Activated naive CD4-positive, alpha-beta T cell (primary cell): ENCODE results near the gene PTPRM.

Source experiments
- DNase-seq, 4 experiments: peaks; one replicate each; lab custom pipeline; 2025; lab: John Stamatoyannopoulos, UW

Gene PTPRM

DNA sequence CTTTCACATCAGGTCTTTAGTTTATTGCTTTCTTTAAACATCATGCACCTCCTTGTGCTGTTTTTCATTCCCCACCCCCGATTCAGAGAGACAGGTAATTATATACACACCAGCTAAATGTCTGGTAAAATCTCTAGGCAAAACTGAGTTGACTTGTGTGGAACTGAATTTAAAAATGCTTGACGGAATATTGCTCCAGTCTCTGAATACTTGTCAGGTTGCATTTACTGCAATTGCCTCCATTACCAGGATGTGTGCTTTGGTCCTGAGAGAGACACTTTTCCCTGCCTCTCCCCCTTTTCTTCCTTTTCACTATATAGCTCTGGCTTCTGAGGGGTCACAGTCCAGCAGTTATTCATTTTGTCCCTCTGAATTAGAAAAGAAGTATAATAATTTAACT lies 104.0 kb downstream of the PTPRM start:
- no peak for DNase-seq

DNA sequence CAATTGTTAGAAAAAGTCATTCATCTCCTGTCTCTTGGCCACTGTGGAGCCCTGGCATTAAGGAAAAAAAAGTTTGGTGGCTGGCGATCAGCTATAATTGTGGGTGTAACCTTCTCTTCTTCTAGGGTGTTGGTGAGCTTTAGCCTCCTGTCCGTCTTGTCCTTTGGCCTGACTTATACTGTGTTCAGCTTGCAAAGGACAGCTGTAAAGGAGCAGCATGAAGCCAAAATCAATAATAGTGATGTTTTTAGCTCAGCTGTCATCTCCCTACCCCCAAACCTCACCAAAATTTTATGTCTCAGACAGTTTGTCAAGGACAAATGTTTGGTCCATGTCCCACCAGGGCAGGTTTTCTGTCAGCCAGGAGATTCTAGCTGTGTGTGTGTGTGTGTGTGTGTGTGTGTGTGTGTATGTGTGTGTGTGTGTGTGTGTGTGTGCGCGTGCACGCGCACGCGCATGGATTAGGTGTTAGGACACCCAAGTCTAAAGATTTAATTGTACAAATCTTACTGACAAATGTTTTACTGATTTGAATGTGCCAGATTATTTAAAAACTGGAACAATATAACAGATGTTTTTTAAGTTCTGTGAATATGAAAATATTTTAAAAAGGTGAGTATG lies 109.2 kb downstream of the PTPRM start:
- DNase-seq, result no peak

DNA sequence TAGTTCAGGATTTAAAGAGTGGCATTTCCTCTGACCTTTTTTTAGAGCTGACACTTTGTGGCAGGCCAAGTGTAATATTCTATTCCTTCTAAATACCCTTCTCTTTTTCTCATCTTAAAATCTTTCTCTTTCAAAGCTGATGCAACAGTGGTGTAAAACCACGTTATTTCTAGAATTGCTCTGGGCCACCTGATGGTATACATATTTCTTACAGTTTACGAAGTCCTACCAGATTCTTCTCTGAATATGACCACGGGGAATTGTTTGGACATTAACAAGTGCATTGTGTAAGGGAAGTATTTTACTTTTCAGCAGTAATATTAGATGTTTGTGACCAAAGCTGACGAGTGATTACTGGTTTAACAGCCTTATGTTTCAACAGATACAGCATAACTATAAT lies 109.9 kb downstream of the PTPRM start:
- no peak for DNase-seq

GRCh38 chr18:7677424-7677823 lies 110.3 kb downstream of the PTPRM start:
- no peak for DNase-seq

DNA sequence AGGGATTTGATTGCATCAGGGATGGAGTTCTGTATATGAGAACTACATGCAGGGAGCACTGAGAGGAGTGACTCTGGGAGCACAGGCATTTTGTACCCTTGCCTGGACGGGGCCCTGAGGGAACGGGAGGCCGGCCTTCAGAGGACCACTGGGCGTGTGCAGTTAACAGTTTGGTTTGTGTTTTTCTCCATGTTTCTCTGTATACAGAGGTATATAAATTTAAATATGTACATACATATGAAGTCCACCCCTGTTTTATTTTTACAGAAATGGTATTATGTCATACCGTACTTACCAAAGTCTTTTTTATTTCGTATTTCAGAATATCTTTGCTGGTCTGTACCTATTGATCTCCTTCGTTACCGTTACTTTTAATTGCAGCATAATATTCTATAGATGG lies 111.3 kb downstream of the PTPRM start:
- DNase-seq, result no peak

GRCh38 chr18:7678801-7679200 lies 111.7 kb downstream of the PTPRM start:
- DNase-seq, result no peak

DNA sequence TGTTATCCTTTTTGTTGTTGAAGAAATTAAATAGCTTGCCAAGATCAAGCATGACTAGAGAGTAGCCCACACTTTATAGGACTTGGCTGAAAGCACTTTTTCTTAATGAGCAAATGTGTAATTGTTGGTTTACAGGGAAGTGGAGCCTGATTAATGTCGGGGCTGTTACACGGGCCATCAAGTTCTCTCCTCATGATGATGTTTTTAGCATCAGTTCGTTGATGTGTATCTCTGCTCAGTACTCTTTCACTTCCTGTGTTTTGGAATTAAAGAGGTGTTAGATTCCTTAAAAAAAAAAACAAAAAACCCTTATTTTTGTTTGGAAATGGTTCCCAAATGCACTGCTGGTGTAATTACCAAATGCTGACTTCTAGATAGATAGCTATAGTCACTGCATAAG lies 114.2 kb downstream of the PTPRM start:
- DNase-seq, result no peak

DNA sequence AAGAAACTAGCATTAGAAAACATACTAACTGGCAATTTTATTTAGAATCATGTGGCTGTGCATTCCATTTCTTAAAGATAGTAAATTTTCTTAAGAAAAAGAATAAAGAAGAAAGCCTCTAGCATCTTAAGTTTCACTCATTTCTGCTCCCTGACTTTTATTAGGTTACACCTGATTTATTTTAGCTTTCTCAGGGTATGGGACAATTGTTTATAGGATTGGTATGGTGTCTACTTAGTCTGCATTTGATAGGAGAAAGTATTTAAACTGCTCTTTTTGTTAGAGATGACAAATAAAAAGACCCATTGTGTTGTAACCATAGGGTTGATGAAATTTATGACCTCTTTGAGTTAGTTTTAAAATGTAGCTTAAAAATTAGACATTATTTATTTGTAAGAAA lies 115.2 kb downstream of the PTPRM start:
- no peak for DNase-seq

GRCh38 chr18:7683753-7684152 lies 116.6 kb downstream of the PTPRM start:
- DNase-seq, result no peak

- no peak for DNase-seq
These were observed 117.2 kb downstream of the PTPRM start for GRCh38 chr18:7684357-7684756.

- DNase-seq, result no peak
These were observed 117.8 kb downstream of the PTPRM start for GRCh38 chr18:7684966-7685365.

GRCh38 chr18:7686278-7686677 lies 119.2 kb downstream of the PTPRM start:
- no peak for DNase-seq

DNA sequence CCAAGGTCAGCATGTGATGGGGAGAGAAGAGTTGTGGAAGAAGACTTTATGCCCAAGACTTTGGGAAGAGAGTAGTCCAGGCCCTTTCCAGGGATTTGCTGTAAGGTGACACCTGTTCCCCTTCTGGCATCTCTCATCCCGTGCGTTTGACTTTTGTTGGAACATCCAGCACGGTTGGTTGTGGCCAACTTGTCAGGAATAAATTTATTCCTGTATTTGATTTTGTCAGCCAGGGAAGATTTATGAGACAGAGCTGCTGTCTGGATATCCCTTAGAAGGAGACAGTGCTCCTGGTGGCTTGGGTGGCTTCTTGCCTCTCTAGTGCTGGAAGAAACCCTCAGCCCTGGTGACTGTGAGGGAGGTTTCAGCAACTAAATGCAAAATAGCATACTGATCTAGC lies 121.5 kb downstream of the PTPRM start:
- DNase-seq, result no peak

DNA sequence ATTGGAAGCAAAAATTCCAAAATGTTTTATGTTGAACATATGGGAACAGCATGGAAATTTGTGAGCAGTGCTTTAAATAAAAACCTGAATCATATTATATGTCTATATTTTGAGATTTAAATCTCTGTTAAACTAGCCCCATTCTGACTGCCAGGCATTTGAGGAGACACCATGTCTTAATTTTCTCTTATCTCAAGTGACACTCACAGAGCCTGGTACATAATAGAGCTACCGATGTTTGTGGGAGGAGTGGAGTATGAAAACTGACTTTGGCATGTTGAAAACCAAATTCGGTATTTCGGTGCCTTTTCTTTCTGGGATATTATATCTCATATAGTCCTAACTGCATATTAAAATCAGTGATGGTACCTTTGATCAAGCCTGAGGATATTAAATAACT lies 124.1 kb downstream of the PTPRM start:
- DNase-seq, result no peak

DNA sequence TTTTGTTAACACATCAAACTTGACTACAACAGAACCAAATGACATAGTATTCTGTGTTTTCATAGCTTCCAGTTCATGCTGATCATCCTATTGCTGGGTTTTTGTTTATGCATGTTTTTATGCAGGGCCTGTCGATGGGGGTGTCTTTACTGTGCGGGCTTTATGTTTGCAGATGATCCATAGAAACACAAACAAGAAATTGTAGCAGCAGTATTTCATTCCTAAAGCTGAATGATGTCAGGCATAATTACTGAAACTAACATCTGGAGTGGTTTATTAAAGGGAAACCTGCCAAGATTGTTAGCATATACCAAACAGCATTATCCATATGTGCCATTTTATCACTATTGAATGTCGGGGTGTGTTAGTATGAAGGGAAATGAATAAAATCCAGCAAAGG lies 129.7 kb downstream of the PTPRM start:
- DNase-seq, result no peak

- no peak for DNase-seq
These were observed 130.2 kb downstream of the PTPRM start for GRCh38 chr18:7697306-7697705.

DNA sequence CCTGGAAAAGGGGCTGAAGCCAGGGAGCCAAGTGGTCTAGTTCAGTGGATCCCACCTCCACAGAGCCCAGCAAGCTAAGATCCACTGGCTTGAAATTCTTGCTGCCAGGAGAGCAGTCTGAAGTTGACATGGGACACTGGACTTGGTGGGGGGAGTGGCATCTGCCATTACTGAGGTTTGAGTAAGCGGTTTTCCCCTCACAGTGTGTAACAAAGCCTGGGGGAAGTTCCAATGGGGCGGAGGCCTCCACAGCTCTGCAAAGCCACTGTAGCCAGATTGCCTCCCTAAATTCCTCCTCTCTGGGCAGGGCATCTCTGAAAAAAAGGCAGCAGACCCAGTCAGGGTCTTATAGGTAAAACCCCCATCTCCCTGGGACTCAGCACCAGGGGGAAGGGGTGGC lies 144.4 kb downstream of the PTPRM start:
- no peak for DNase-seq

DNA sequence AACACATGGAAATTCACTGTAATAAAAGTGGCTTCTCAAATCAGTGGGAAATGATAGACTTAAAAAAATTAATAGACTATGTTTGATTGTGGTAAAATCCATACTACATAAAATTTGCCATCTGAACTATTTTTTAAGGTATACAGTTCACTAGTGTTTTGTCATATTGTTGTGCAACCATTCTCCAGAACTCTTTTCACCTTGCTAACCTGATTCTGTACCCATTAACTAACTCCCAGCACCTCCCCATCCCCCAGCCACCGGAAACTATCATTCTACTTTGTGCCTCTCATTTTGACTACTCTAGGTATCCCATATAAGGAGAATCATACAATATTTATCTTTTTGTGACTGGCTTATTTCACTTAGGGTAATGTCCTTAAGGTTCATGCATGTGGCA lies 153.3 kb downstream of the PTPRM start:
- DNase-seq, result no peak

GRCh38 chr18:7721532-7721931 lies 154.4 kb downstream of the PTPRM start:
- no peak for DNase-seq

GRCh38 chr18:7722955-7723354 lies 155.8 kb downstream of the PTPRM start:
- DNase-seq, result no peak

GRCh38 chr18:7723558-7723957 lies 156.4 kb downstream of the PTPRM start:
- DNase-seq, result no peak

DNA sequence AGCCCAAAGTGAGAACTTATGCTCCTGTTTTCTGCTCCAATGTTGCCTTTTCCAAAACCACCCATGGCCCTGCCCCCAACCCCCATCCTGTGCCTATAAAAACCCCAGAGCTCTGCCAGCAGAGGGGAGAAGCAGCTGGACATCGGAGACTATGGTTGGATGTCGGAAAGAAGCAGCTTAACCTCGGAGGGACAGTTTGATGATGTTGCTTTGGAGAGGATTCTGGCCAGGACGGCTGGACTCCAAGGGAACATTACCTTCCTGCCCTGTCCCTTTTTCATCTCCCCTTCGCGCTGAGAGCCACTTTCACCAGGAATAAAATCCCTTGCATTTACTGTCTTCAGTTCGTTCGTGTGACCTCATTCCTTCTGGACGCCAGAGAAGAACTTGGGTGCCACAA lies 158.4 kb downstream of the PTPRM start:
- DNase-seq, result no peak

- DNase-seq, result no peak
These were observed 158.8 kb downstream of the PTPRM start for GRCh38 chr18:7725897-7726296.

- DNase-seq, result no peak
These were observed 159.4 kb downstream of the PTPRM start for GRCh38 chr18:7726522-7726921.
